K562 (cell line): ENCODE results near the gene PPIF. TPM values are rescaled to one million over a fixed set of nuclear protein-coding genes. Genes with fewer than 3 reads are reported as not detected.

Experiments
- CCNT2 ChIP-seq: IDR thresholded peaks from 2 replicates; pipeline ENCODE4 v1.6.1; 2011; ENCODE audit warnings: borderline replicate concordance, low read depth, mild to moderate bottlenecking, moderate library complexity, mixed read lengths, low read length; ENCODE audit not compliant: insufficient read length; ENCODE audit errors: extremely low read depth
- NELFE ChIP-seq: IDR thresholded peaks from 2 replicates; pipeline ENCODE4 v1.6.1; 2011; ENCODE audit warnings: mild to moderate bottlenecking; ENCODE audit not compliant: insufficient read depth, insufficient read length
- polyA plus RNA-seq, 8 experiments: library from polyadenylated mRNA; depleted of rRNA in 4 of 8; stranded (reverse) in 5 of 8; unstranded in 3 of 8; fragments of >200 nt; fragmentation: Nextera tagmentation in 2 of 8; fragmentation: Illumina TruSeq in 1 of 8; extraction: Ambion mirVana in 2 of 8; extraction: Trizol in 1 of 8; gene quantifications; 2 replicates each; pipeline versions ENCODE4 v1.2.1 to v1.2.3, GENCODE V29; 2011 to 2014; ENCODE audit warnings: inconsistent platforms in 1 of 8, missing spikeins in 1 of 8
- total RNA-seq, 7 experiments: library from RNA; depleted of rRNA in 6 of 7; stranded (reverse); fragments of >200 nt in 6 of 7; fragmentation: Illumina TruSeq in 2 of 7; extraction: Trizol in 2 of 7; gene quantifications; 2 replicates each; pipeline versions ENCODE4 v1.2.1 to v1.2.3, GENCODE V29; 2011 to 2021; ENCODE audit warnings: low replicate concordance in 1 of 7
- TF ChIP-seq, protein P1 (sequence below): sonication (generic); formaldehyde crosslinking; IDR thresholded peaks from 2 replicates; pipeline ENCODE4 v1.8.0; 2023; ENCODE audit warnings: missing genetic modification reagents, mild to moderate bottlenecking, borderline replicate concordance

The PPIF gene
- total and polyA plus RNA-seq, 9 of the 15 experiments (the other 6 are each of a cell fraction or from before 2014, with no cell fraction given): 40.9 to 287 (median 117) TPM

DNA sequence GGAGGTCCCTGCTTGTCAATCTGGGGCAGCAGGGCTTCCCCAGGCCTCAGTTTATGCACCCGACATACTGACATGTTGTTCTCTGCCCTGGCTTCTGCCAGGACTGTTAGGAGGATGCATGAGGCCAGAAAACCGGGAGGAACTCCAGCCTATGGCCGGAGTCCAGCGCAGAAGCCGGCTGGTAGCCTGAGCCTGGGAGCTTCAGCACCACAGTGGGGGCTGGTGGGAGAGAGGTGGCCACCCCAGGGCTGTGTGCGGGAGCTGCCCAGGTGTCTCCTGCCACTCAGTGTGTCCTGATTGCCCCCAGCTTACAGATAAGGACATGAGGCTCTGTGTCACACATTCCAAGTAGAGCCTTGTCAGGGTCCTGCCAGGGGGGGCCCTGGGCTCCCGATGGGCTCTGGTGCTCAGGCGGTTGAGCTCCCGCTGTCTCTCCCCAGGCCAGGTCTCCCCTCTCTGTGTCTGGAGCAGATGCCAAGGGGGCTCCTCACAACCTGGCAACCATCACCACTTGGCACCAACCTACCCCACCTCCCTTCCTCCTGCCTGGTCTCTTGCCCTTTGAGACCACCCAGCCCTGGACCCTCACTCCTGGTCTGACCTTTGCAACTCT lies 32.3 kb downstream of the PPIF start (continued):
- TF ChIP-seq, protein P1, sequence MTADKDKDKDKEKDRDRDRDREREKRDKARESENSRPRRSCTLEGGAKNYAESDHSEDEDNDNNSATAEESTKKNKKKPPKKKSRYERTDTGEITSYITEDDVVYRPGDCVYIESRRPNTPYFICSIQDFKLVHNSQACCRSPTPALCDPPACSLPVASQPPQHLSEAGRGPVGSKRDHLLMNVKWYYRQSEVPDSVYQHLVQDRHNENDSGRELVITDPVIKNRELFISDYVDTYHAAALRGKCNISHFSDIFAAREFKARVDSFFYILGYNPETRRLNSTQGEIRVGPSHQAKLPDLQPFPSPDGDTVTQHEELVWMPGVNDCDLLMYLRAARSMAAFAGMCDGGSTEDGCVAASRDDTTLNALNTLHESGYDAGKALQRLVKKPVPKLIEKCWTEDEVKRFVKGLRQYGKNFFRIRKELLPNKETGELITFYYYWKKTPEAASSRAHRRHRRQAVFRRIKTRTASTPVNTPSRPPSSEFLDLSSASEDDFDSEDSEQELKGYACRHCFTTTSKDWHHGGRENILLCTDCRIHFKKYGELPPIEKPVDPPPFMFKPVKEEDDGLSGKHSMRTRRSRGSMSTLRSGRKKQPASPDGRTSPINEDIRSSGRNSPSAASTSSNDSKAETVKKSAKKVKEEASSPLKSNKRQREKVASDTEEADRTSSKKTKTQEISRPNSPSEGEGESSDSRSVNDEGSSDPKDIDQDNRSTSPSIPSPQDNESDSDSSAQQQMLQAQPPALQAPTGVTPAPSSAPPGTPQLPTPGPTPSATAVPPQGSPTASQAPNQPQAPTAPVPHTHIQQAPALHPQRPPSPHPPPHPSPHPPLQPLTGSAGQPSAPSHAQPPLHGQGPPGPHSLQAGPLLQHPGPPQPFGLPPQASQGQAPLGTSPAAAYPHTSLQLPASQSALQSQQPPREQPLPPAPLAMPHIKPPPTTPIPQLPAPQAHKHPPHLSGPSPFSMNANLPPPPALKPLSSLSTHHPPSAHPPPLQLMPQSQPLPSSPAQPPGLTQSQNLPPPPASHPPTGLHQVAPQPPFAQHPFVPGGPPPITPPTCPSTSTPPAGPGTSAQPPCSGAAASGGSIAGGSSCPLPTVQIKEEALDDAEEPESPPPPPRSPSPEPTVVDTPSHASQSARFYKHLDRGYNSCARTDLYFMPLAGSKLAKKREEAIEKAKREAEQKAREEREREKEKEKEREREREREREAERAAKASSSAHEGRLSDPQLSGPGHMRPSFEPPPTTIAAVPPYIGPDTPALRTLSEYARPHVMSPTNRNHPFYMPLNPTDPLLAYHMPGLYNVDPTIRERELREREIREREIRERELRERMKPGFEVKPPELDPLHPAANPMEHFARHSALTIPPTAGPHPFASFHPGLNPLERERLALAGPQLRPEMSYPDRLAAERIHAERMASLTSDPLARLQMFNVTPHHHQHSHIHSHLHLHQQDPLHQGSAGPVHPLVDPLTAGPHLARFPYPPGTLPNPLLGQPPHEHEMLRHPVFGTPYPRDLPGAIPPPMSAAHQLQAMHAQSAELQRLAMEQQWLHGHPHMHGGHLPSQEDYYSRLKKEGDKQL (CRISPR knock-in tag): no peak
- TF ChIP-seq NELFE (no peak), CCNT2 (no peak)
